ENCODE results near the gene TNNC1. TPM values are rescaled to one million over a fixed set of nuclear protein-coding genes. Genes with fewer than 3 reads are reported as not detected.

Gene TNNC1
- total and polyA plus RNA-seq, 2 of the 13 experiments (the other 11 are each of a cell fraction or from before 2014, with no cell fraction given): 11.8 to 36.4 TPM

GRCh38 chr3:52403271-52403841 lies 50.5 kb downstream of the TNNC1 start:
- intact Hi-C loops (cut with micrococcal nuclease; ENCODE audit: unreplicated experiment): no loop called here
- peaks cover 28 to 71% of the 10 kb centered on the region in 2 experiments for H3K36me3 ChIP-seq (replicated peaks in 1 of 2; ENCODE audit: control insufficient read depth in 1 of 2, insufficient read depth in 2 of 2, low read length in 2 of 2)
- no TSS peak for BruUV-seq (replicated peaks)
- H3K27ac ChIP-seq (ENCODE audit: extremely low read length, insufficient read depth, low read length): no peak overlapping the region
- WGBS (ENCODE audit: low lambda C conversion rate): 98% methylated on average over 17 of the region's 19 CpGs
- H3K9me3 ChIP-seq (ENCODE audit: low read length): no peaks in the 10 kb centered on the region
- H3K9ac ChIP-seq (ENCODE audit: insufficient read depth, low read depth, low read length): no peak overlapping the region
- no peak overlapping the region for H3K4me3 ChIP-seq (replicated peaks in 1 of 3; ENCODE audit: insufficient read depth in 1 of 3, low read depth in 2 of 3, low read length in 3 of 3)
- H3K4me2 ChIP-seq (ENCODE audit: low read depth, low read length): no peak overlapping the region
- ATAC-seq (no peak), FAIRE-seq (no peak), DNase-seq (ENCODE audit: low spot score) (no peak)
- H4K20me1 ChIP-seq (ENCODE audit: insufficient read depth, low read length): no peaks in the 10 kb centered on the region
- no peak overlapping the region for H2AFZ ChIP-seq (ENCODE audit: low read length)
- ChIA-PET CTCF (ENCODE audit: low intra/inter-chr PET ratio, low total read pairs) (no interaction called here), POLR2A (no interaction called here)
- H3K79me2 ChIP-seq (ENCODE audit: insufficient read depth, low read length): peaks cover 4% of the 10 kb centered on the region
- H3K27me3 ChIP-seq (ENCODE audit: control insufficient read depth in 1 of 2, insufficient read depth in 2 of 2, low read length in 2 of 2): no peaks in the 10 kb centered on the region
- TF ChIP-seq AGO2 (optimal IDR thresholded peaks at IDR 0.05; ENCODE audit: low read depth, low read length) (peak; percentile 61), ZKSCAN1 (IDR thresholded peaks at IDR 0.05; ENCODE audit: low read length) (no peak), GPBP1L1 (CRISPR knock-in tag; IDR thresholded peaks at IDR 0.05) (no peak), NFRKB (IDR thresholded peaks at IDR 0.05) (no peak)
- in situ Hi-C loops (cut with HindIII; ENCODE audit: extremely low pct_ligation_motif_present, low pct_unique_long_range_greater_than_20kb): no loop called here
- H3K4me1 ChIP-seq (ENCODE audit: insufficient read depth, low read length): peaks cover 12% of the 10 kb centered on the region

GRCh38 chr3:52402706-52403270 lies 51.1 kb downstream of the TNNC1 start:
- Histone ChIP-seq H3K9ac (ENCODE audit: insufficient read depth, low read depth, low read length) (no peak overlapping the region), H2AFZ (ENCODE audit: low read length) (no peak overlapping the region), H3K4me3 (replicated peaks in 1 of 3; ENCODE audit: insufficient read depth in 1 of 3, low read depth in 2 of 3, low read length in 3 of 3) (no peak overlapping the region), H3K79me2 (ENCODE audit: insufficient read depth, low read length) (no peaks in the 10 kb centered on the region), H3K36me3 (replicated peaks in 1 of 2; ENCODE audit: control insufficient read depth in 1 of 2, insufficient read depth in 2 of 2, low read length in 2 of 2) (peaks cover 27 to 65% of the 10 kb centered on the region in 2 experiments), H3K4me2 (ENCODE audit: low read depth, low read length) (no peak overlapping the region), H4K20me1 (ENCODE audit: insufficient read depth, low read length) (no peaks in the 10 kb centered on the region), H3K9me3 (ENCODE audit: low read length) (no peaks in the 10 kb centered on the region), H3K27ac (ENCODE audit: extremely low read length, insufficient read depth, low read length) (no peak overlapping the region), H3K27me3 (ENCODE audit: control insufficient read depth in 1 of 2, insufficient read depth in 2 of 2, low read length in 2 of 2) (no peaks in the 10 kb centered on the region), H3K4me1 (ENCODE audit: insufficient read depth, low read length) (peaks cover 12% of the 10 kb centered on the region)
- FAIRE-seq: no peak
- intact Hi-C loops (cut with micrococcal nuclease; ENCODE audit: unreplicated experiment): no loop called here
- ChIA-PET POLR2A (no interaction called here), CTCF (ENCODE audit: low intra/inter-chr PET ratio, low total read pairs) (no interaction called here)
- BruUV-seq (replicated peaks): no TSS peak
- DNase-seq (ENCODE audit: low spot score): no peak
- no peak for ATAC-seq
- 97% methylated on average over 11 of the region's 11 CpGs for WGBS (ENCODE audit: low lambda C conversion rate)
- in situ Hi-C loops (cut with HindIII; ENCODE audit: extremely low pct_ligation_motif_present, low pct_unique_long_range_greater_than_20kb): no loop called here
- TF ChIP-seq KDM4B (CRISPR knock-in tag; IDR thresholded peaks at IDR 0.05) (no peak), ZNF816 (CRISPR knock-in tag; IDR thresholded peaks at IDR 0.05; ENCODE audit: borderline replicate concordance) (no peak), MAFF (IDR thresholded peaks at IDR 0.05; ENCODE audit: low read depth, low read length) (no peak), HOXD1 (CRISPR knock-in tag; IDR thresholded peaks at IDR 0.05) (no peak), ZNF597 (CRISPR knock-in tag; IDR thresholded peaks at IDR 0.05) (no peak), ZNF609 (CRISPR knock-in tag; IDR thresholded peaks at IDR 0.05; ENCODE audit: borderline replicate concordance) (no peak), DRAP1 (CRISPR knock-in tag; IDR thresholded peaks at IDR 0.05) (no peak)

All from HepG2 (cell line).